GM13976 (cell line): ENCODE results near the gene FCER1G.
A peak's percentile ranks its signal among the peaks of the same experiment; 100 is the strongest.

Source experiments
- DNase-seq: peaks from one replicate; pipeline ENCODE4 v3.0.0; 2012; ENCODE audit warnings: low spot score
- in situ Hi-C: fragments of 300-500 bp; cut with MboI; formaldehyde crosslinking; loops from one replicate; pipeline ENCODE4 v1.12.0; 2022; ENCODE audit warnings: low sequenced_read_pairs, mixed read lengths, inconsistent platforms; ENCODE audit not compliant: unreplicated experiment
- TF ChIP-seq, protein P1 (sequence below): IDR thresholded peaks from 2 replicates; pipeline ENCODE4 v1.5.1; 2012; ENCODE audit warnings: borderline replicate concordance, mild to moderate bottlenecking; ENCODE audit not compliant: insufficient read depth; ENCODE audit errors: extremely low read depth, missing control alignments, control extremely low read depth

The FCER1G gene

DNA sequence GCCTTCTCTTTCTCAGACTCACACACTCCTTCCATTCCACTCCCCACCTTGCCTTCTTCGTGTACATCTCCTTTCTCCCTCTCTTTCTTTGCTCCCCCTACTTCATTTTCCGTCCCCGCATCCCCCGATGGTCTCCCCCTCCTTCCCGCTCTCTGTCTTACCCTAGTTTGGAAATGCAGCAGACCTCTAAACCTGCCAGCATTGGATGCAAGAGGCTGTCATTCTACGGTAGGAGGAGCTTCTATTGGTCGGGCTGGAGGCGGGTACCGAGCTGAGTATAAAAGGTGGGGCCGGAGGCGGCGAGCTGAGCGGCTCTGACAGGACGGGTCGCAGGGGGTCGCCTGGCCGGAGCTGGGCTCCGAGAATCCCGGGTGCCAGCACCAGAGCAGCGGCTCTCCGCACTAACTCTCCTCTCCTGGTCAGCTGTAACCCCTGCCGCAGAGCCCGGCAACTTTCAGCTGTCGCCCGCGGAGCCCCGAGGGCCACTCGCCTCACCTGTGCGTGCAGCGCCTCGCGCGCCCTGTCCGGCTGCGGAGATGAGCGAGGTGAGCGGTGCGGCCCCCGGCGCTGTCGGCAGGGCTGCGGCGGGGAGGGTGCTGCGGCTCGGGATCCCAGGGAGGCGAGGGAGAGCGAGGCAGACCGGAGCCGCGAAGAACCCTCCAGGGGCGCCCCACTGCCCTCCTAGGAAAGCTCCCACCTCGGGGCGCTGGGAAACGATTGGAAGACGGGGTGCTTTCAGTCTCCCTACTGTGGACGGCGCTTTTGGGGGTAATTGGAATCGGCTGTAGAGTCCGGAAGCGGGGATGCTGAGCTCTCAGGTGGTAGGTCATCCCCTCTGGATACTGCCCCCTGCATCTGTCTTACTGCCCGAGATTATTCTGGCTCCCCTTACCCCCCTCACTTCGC is 43.6 kb downstream of the FCER1G start, which contains the start of gene PCP4L1:
Gene PCP4L1, plus strand, starts transcription at position 307 of the 906 bp plus-strand sequence. Its CDS starts 230 bp downstream, at position 537.
- in situ Hi-C loops = no loop called here
- TF ChIP-seq, protein P1, sequence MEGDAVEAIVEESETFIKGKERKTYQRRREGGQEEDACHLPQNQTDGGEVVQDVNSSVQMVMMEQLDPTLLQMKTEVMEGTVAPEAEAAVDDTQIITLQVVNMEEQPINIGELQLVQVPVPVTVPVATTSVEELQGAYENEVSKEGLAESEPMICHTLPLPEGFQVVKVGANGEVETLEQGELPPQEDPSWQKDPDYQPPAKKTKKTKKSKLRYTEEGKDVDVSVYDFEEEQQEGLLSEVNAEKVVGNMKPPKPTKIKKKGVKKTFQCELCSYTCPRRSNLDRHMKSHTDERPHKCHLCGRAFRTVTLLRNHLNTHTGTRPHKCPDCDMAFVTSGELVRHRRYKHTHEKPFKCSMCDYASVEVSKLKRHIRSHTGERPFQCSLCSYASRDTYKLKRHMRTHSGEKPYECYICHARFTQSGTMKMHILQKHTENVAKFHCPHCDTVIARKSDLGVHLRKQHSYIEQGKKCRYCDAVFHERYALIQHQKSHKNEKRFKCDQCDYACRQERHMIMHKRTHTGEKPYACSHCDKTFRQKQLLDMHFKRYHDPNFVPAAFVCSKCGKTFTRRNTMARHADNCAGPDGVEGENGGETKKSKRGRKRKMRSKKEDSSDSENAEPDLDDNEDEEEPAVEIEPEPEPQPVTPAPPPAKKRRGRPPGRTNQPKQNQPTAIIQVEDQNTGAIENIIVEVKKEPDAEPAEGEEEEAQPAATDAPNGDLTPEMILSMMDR = no peak
- peak; percentile 81 for DNase-seq

- DNase-seq = no peak
- TF ChIP-seq, protein P1 = no peak
- in situ Hi-C loops = no loop called here
Measured at GRCh38 chr1:161259345-161259702, 44.2 kb downstream of the FCER1G start.

DNA sequence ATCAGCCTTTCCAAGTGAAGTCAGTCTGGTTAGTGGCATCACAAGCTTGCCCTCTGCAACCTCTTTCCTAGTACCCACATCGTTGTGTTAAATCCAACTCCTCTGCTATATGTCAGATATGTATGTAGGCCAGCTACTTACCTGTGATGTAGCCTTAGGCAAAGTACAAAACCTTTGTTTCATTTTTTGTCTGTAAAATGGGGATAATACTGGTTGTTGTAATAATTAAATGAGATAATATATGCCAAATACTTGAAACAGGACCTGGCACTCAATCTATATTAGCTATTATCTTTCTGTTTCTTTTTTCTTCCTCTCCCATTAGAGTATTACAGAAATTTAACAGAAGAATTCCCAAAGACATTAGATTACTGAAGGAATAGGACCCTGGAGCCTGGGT is 44.7 kb downstream of the FCER1G start:
- TF ChIP-seq, protein P1 = no peak
- no peak for DNase-seq
- in situ Hi-C loops = no loop called here

DNA sequence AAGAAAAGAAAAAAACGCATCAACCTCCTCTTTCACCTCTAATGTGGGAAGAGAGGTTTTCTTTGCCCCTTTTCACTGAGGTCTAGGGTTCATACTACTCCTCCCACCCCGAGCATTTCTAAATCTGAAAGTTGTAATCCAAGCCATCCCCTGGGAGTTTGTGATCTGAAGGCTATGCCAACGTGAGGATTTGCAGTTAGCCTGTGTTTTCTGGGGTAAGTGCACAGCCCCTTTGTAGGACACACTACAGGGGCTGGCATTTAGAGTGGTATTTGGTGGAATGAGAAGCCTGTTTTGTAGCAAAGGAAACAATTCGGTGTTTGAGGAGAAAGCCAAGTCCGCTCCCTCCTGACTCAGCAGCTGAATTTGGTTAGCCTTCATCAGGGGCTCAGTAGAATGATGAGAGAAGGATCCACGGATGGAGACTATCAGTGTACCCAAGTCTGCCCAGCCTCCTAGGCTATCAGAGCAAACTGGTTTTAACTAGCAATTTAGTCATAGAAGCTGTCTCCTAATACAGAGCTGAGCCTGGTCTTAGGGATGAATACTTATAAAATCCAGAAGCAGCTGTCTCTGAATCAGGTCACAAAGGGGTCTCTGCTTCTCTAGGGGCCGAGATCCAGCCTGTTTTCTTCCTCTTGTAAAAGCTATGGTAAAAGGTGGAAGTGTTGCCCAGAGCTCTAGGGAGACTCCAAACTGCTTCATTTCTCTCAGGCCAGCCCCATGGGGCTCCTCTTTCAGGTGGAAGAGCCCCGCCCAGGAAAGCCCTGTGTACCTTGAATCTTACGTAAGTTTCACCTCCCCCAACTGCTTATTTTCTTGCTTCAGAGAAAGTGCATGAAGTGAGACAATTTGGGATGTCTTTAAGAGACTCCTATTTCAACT is 45.5 kb downstream of the FCER1G start:
- TF ChIP-seq, protein P1 = no peak
- DNase-seq = no peak
- in situ Hi-C loops = no loop called here

DNA sequence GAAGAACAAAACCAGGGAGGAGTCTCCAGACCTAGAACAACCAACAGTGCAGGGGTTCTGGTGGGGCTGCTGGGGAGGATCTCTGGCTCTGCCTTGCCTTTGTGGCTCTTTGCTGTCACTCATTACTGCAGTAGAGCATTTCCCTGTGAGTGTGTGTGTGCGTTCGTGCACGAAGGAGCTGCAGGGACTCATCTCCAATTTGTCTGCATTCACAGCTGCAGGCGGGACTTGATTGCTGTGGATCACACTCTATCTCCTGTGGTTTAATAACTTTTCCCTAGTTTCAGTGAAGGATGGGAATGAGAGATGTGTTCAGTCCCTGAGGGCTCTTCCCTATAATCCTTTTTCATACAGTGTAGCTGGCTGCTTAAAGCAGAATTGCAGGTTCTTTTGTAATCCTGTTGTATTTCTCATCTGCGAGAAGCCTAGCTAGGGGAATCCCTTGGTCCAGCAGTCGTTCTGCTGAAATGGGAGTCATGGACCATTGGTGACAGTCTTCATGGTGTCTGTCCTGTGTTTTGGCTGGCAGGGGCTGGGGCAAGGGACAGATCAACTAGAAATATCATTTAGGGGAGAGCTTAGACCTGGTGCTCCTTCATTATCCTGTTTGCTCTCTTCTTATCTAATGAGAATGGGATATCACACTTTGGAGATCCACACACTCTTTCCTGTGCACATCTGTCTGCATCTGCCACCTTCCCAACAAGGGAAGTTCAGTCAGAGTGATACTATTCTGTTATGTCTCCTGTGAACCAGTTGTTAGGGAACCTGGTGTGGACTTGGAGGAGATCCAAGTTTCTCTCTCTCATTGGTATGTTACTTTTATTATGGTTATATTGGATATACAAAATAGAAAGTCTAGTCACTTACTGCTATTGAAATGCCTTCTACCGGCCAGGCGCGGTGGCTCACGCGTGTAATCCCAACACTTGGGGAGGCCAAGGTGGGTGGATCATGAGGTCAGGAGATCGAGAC is 46.5 kb downstream of the FCER1G start:
- in situ Hi-C loops = no loop called here
- no peak for DNase-seq
- TF ChIP-seq, protein P1 = no peak

- TF ChIP-seq, protein P1 = no peak
- in situ Hi-C loops = no loop called here
- no peak for DNase-seq
Measured at GRCh38 chr1:161265305-161265704, 50.2 kb downstream of the FCER1G start.
